ENCODE measurements around the gene FLNA. TPM values are rescaled to one million over a fixed set of nuclear protein-coding genes. Genes with fewer than 3 reads are reported as not detected.
A peak's percentile ranks its signal among the peaks of the same experiment; 100 is the strongest.
"Not testable (repeated sequence)": the region's sequence is repeated elsewhere in the genome, so short reads cannot be mapped to it uniquely, and the experiment has no call there.

The FLNA gene
- total RNA-seq, 1 experiment from 2014 or later, result 1,841 TPM

- POLR2A ChIA-PET (ENCODE audit: unreplicated experiment), result interaction anchor here (0.5 to 1.0 kb wide), 6 partner anchors 22 to 77 kb away, joined by 3 to 14 read pairs (median 4); no protein-coding TSS in a partner anchor
These were observed 22.8 kb upstream of the FLNA start for GRCh38 chrX:154396973-154397887.

GRCh38 chrX:154396363-154396762 is 21.9 kb upstream of the FLNA start:
- ChIA-PET CTCF (interaction anchor here (4.4 kb wide), 1 partner anchor 22 kb away, joined by 14 read pairs; the partner anchor contains the start of gene FLNA), POLR2A (ENCODE audit: unreplicated experiment) (interaction anchor here (0.6 to 1.0 kb wide), 6 partner anchors 22 to 378 kb away, joined by 3 to 10 read pairs (median 4); no protein-coding TSS in a partner anchor)
- not testable (repeated sequence) for H3K27me3 ChIP-seq (ENCODE audit: insufficient read depth, low read depth); H3K9me3 ChIP-seq (ENCODE audit: insufficient read depth, low read depth); H3K9me2 ChIP-seq (ENCODE audit: insufficient read depth); BruUV-seq (replicated peaks); H2AFZ ChIP-seq
- Histone ChIP-seq H3K4me2 (peak overlapping the region; percentile 66), H3K79me2 (ENCODE audit: low read depth) (peaks cover 29% of the 10 kb centered on the region), H3F3A (ENCODE audit: insufficient read depth, low read depth) (peaks cover 41% of the 10 kb centered on the region), H3K4me3 (peak overlapping the region; percentile 93; the same call in 1 of the 2 replicates), H3K36me3 (ENCODE audit: low read depth) (peaks cover 20% of the 10 kb centered on the region), H3K27ac (peak overlapping the region; percentile 97), H4K20me1 (ENCODE audit: insufficient read depth) (peaks cover 20% of the 10 kb centered on the region), H3K4me1 (replicated peaks; ENCODE audit: insufficient read depth) (peaks cover 12% of the 10 kb centered on the region)
- DNase-seq, result peak in 1 of 2 experiments; percentile 57
- intact Hi-C loops (cut with micrococcal nuclease; ENCODE audit: unreplicated experiment), result loop anchor here (5.0 kb wide), 4 partner anchors 46 to 136 kb away; partner anchors contain the start of genes FAM50A, PLXNA3 and UBL4A

More at GRCh38 chrX:154396973-154397887, 22.8 kb upstream of the FLNA start:
- Histone ChIP-seq H3K36me3 (ENCODE audit: low read depth) (peaks cover 20% of the 10 kb centered on the region), H3F3A (ENCODE audit: insufficient read depth, low read depth) (peaks cover 50% of the 10 kb centered on the region), H4K20me1 (ENCODE audit: insufficient read depth) (peaks cover 22% of the 10 kb centered on the region), H3K27me3 (ENCODE audit: insufficient read depth, low read depth) (no peaks in the 10 kb centered on the region), H3K4me2 (peak overlapping the region; percentile 94), H3K4me1 (replicated peaks; ENCODE audit: insufficient read depth) (peaks cover 12% of the 10 kb centered on the region), H3K9me2 (ENCODE audit: insufficient read depth) (no peaks in the 10 kb centered on the region), H3K79me2 (ENCODE audit: low read depth) (peaks cover 29% of the 10 kb centered on the region), H3K9me3 (ENCODE audit: insufficient read depth, low read depth) (no peaks in the 10 kb centered on the region), H2AFZ (peak overlapping the region; percentile 66; the same call in 1 of the 2 replicates), H3K27ac (peak overlapping the region; percentile 97), H3K4me3 (peak overlapping the region; percentile 93)
- TF ChIP-seq CTCF (conservative IDR thresholded peaks at IDR 0.05) (no peak), EZH2 (IDR thresholded peaks at IDR 0.05; ENCODE audit: low read depth) (no peak)
- CTCF ChIA-PET, result interaction anchor here (4.4 kb wide), 1 partner anchor 23 kb away, joined by 14 read pairs; the partner anchor contains the start of gene FLNA
- intact Hi-C loops (cut with micrococcal nuclease; ENCODE audit: unreplicated experiment), result loop anchor here (5.0 kb wide), 4 partner anchors 45 to 135 kb away; partner anchors contain the start of genes FAM50A, PLXNA3 and UBL4A
- BruUV-seq (replicated peaks), result TSS peak; percentile 53
- DNase-seq, result peak; percentile 68 to 84

GRCh38 chrX:154389812-154390747 is 15.6 kb upstream of the FLNA start:
- H3K27me3 ChIP-seq (ENCODE audit: insufficient read depth, low read depth); BruUV-seq (replicated peaks); CTCF ChIA-PET; H3F3A ChIP-seq (ENCODE audit: insufficient read depth, low read depth); H3K4me3 ChIP-seq; H3K79me2 ChIP-seq (ENCODE audit: low read depth); H3K4me2 ChIP-seq; H3K9me2 ChIP-seq (ENCODE audit: insufficient read depth); H3K27ac ChIP-seq; H3K4me1 ChIP-seq (replicated peaks; ENCODE audit: insufficient read depth); POLR2A ChIA-PET (ENCODE audit: unreplicated experiment); H3K9me3 ChIP-seq (ENCODE audit: insufficient read depth, low read depth); H3K36me3 ChIP-seq (ENCODE audit: low read depth); H4K20me1 ChIP-seq (ENCODE audit: insufficient read depth); intact Hi-C loops (cut with micrococcal nuclease; ENCODE audit: unreplicated experiment); H2AFZ ChIP-seq: not testable (repeated sequence)
- DNase-seq, result peak in 1 of 2 experiments; percentile 55

- BruUV-seq (replicated peaks); H3K79me2 ChIP-seq (ENCODE audit: low read depth); DNase-seq; H3F3A ChIP-seq (ENCODE audit: insufficient read depth, low read depth); H3K9me2 ChIP-seq (ENCODE audit: insufficient read depth); H3K4me2 ChIP-seq; intact Hi-C loops (cut with micrococcal nuclease; ENCODE audit: unreplicated experiment); H4K20me1 ChIP-seq (ENCODE audit: insufficient read depth); H3K9me3 ChIP-seq (ENCODE audit: insufficient read depth, low read depth); H3K27ac ChIP-seq; H3K4me1 ChIP-seq (replicated peaks; ENCODE audit: insufficient read depth); H3K4me3 ChIP-seq; POLR2A ChIA-PET (ENCODE audit: unreplicated experiment); H3K36me3 ChIP-seq (ENCODE audit: low read depth); H2AFZ ChIP-seq; H3K27me3 ChIP-seq (ENCODE audit: insufficient read depth, low read depth); CTCF ChIA-PET: not testable (repeated sequence)
These were observed 14.2 kb upstream of the FLNA start for GRCh38 chrX:154388649-154389048.

- H3K9me2 ChIP-seq (ENCODE audit: insufficient read depth); H3K27me3 ChIP-seq (ENCODE audit: insufficient read depth, low read depth); H3F3A ChIP-seq (ENCODE audit: insufficient read depth, low read depth); intact Hi-C loops (cut with micrococcal nuclease; ENCODE audit: unreplicated experiment); H3K4me3 ChIP-seq; BruUV-seq (replicated peaks); POLR2A ChIA-PET (ENCODE audit: unreplicated experiment); CTCF ChIA-PET; H3K4me1 ChIP-seq (replicated peaks; ENCODE audit: insufficient read depth); H3K4me2 ChIP-seq; H2AFZ ChIP-seq; H3K27ac ChIP-seq; H3K79me2 ChIP-seq (ENCODE audit: low read depth); H4K20me1 ChIP-seq (ENCODE audit: insufficient read depth); DNase-seq; H3K36me3 ChIP-seq (ENCODE audit: low read depth); H3K9me3 ChIP-seq (ENCODE audit: insufficient read depth, low read depth): not testable (repeated sequence)
These were observed 13.7 kb upstream of the FLNA start for GRCh38 chrX:154388094-154388493.

Data from PC-9 (cell line).